AG09319 (cell line): ENCODE measurements around the gene EBLN1.

Source experiments
- DNase-seq: peaks from one replicate; pipeline ENCODE4 v3.0.0-alpha.2; 2010; ENCODE audit warnings: low read depth; ENCODE audit errors: extremely low read depth
- TF ChIP-seq, protein P1 (sequence below): IDR thresholded peaks from 2 replicates; pipeline ENCODE4 v1.5.1; 2011; ENCODE audit warnings: low read depth, mild to moderate bottlenecking, inconsistent platforms, low read length, moderate library complexity

The EBLN1 gene

DNA sequence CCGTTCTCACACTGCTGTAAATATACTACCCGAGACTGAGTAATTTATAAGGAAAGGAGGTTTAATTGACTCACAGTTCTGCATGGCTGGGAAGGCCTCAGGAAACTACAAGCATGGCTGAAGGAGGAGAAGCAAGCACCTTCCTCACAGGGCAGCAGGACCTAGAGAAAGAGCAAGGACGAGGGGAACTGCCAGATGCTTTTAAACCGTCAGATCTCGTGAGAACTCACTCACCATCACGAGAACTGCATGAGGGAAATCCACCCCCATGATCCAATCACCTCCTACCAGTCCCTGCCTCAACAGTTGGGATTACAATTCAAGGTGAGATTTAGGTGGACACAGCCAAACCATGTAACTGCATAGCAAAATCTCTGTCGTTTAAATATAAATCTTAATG, at the start of gene EBLN1:
EBLN1 (minus strand) TSS at position 174 of the 400 bp plus-strand sequence. CDS start 8,032 bp downstream, outside the sequence.
- no peak for DNase-seq
- TF ChIP-seq, protein P1, sequence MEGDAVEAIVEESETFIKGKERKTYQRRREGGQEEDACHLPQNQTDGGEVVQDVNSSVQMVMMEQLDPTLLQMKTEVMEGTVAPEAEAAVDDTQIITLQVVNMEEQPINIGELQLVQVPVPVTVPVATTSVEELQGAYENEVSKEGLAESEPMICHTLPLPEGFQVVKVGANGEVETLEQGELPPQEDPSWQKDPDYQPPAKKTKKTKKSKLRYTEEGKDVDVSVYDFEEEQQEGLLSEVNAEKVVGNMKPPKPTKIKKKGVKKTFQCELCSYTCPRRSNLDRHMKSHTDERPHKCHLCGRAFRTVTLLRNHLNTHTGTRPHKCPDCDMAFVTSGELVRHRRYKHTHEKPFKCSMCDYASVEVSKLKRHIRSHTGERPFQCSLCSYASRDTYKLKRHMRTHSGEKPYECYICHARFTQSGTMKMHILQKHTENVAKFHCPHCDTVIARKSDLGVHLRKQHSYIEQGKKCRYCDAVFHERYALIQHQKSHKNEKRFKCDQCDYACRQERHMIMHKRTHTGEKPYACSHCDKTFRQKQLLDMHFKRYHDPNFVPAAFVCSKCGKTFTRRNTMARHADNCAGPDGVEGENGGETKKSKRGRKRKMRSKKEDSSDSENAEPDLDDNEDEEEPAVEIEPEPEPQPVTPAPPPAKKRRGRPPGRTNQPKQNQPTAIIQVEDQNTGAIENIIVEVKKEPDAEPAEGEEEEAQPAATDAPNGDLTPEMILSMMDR, result no peak

GRCh38 chr10:22265839-22266537, 48.2 kb upstream of the EBLN1 start:
- DNase-seq, result no peak
- TF ChIP-seq, protein P1, result no peak

GRCh38 chr10:22263106-22263505, 45.3 kb upstream of the EBLN1 start:
- TF ChIP-seq, protein P1, result no peak
- no peak for DNase-seq

DNA sequence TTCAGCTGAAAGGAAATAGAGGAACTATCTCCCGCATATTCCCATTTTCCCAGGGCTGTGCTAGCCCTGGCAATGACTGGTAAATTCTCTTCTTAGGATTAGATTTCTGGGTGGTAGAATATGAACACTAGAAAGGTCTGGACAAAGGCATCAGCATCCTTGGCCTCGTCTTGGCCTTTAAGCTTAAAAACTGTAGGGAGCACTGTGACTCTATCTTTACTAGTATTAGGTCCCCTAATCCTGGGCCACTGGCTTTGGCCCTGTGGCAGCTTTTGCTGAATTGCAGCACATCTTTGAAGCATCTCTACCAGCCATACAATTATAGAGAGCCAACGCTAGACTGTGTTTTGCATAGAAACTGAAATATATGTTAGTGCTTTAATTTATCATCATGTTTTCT, 41.5 kb upstream of the EBLN1 start:
- TF ChIP-seq, protein P1, result no peak
- no peak for DNase-seq

DNA sequence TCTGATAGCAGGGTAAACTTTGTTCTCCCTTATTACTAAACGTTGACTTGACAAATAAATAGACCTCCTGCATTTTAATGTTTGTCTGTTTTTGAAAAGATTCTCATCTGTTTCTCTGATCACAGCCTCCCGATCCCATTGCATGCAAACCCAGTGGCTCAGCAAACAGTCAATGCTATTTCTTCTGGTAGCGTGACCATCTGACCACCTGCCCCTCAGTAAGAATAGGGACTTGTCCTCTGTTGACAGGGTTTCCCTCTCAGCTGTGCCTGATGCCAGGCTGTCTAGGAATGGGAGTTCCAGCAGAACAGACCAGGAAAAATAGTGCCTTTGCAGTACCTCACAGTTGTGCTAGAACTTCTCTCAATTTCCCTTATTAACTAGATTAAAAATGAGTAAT, 40.7 kb upstream of the EBLN1 start:
- TF ChIP-seq, protein P1, result no peak
- DNase-seq, result no peak

GRCh38 chr10:22253580-22253882, 35.7 kb upstream of the EBLN1 start:
- no peak for DNase-seq
- TF ChIP-seq, protein P1, result no peak

- DNase-seq, result no peak
- TF ChIP-seq, protein P1, result no peak
Measured at GRCh38 chr10:22252801-22253579, 35.2 kb upstream of the EBLN1 start.
